Measurements from ENCODE around the gene LAPTM4A.

LAPTM4A gene

DNA sequence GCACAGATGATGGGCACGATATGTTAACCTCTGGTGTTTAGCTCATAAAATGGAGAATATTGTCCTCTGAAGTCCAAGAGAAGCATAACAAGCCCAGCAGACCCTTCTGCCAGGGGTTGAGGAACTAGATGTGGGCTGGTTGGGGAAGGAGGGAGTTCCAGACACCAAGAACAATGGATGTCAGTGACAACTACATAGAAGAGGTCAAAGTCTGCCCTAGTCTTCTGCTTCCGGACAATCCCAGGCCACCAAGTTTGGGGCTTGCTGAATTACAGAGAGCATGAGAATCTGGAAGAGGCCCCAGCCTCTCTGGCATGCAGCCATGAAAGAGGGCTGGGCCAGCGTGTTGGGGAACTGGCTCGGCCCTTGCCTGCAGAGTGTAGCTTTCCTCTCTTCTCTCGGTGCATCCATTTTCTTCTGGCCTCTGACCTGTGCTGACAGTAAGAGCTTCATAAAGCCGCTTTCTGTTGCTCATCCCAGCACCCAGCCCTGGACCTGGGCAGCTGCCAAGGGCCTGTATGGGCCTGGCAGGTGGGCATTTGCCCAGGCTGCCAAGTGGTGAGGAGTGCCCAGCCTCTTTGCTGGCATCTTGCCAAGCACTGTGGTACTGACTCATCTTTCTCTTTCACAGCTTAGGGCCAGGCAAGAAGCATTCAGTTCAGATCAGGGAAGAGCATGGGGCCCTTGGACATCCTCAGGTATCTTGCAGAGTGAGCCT is 14.6 kb upstream of the LAPTM4A start:
- H3K4me1 ChIP-seq (ENCODE audit: control insufficient read depth in 5 of 5, insufficient read depth in 5 of 5, low read length in 5 of 5): peaks cover 7 to 46% (median 33%) of the 10 kb centered on the region in 5 donors
- peaks cover 0 to 3% (median 0%) of the 10 kb centered on the region in 5 donors for H3K27me3 ChIP-seq (ENCODE audit: control insufficient read depth in 5 of 5, insufficient read depth in 4 of 5, low read length in 5 of 5)
- peaks cover 0 to 3% (median 0%) of the 10 kb centered on the region in 5 donors for H3K9me3 ChIP-seq (ENCODE audit: control insufficient read depth in 5 of 5, low read length in 5 of 5)
- H3K4me3 ChIP-seq (ENCODE audit: low read depth in 1 of 5, low read length in 5 of 5): no peak overlapping the region
- no peaks in the 10 kb centered on the region for H3K36me3 ChIP-seq (ENCODE audit: control insufficient read depth in 5 of 5, insufficient read depth in 5 of 5, low read length in 5 of 5)
- peak overlapping the region; percentile 91 for H3K27ac ChIP-seq (ENCODE audit: low read depth, low read length)
- no peak overlapping the region for H3K9ac ChIP-seq (ENCODE audit: low read length in 5 of 5)

DNA sequence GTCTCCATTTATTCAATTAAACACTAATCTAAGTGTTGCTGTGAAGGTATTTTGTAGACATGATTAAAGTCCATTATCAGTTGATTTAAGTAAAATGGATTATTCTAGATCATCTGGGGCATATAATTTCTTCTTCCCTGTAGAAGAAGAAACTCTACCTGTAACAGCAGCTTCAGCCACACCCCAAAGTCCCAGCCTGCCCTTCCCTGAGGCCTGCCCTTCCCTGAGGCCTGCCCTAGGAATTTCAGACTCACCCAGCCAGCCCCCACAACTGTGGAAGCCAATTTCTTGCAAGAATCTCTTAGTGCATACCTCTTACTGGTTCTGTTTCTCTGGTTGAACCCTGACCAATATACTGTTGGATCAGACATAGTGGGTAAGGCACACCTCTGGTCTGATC is 13.4 kb upstream of the LAPTM4A start:
- Histone ChIP-seq H3K4me3 (ENCODE audit: low read depth in 1 of 5, low read length in 5 of 5) (no peak overlapping the region), H3K9me3 (ENCODE audit: control insufficient read depth in 5 of 5, low read length in 5 of 5) (peaks cover 0 to 3% (median 0%) of the 10 kb centered on the region in 5 donors), H3K27me3 (ENCODE audit: control insufficient read depth in 5 of 5, insufficient read depth in 4 of 5, low read length in 5 of 5) (peaks cover 0 to 3% (median 0%) of the 10 kb centered on the region in 5 donors), H3K27ac (ENCODE audit: low read depth, low read length) (peak overlapping the region; percentile 91), H3K4me1 (ENCODE audit: control insufficient read depth in 5 of 5, insufficient read depth in 5 of 5, low read length in 5 of 5) (peaks cover 7 to 38% (median 26%) of the 10 kb centered on the region in 5 donors), H3K9ac (ENCODE audit: low read length in 5 of 5) (no peak overlapping the region), H3K36me3 (ENCODE audit: control insufficient read depth in 5 of 5, insufficient read depth in 5 of 5, low read length in 5 of 5) (no peaks in the 10 kb centered on the region)

DNA sequence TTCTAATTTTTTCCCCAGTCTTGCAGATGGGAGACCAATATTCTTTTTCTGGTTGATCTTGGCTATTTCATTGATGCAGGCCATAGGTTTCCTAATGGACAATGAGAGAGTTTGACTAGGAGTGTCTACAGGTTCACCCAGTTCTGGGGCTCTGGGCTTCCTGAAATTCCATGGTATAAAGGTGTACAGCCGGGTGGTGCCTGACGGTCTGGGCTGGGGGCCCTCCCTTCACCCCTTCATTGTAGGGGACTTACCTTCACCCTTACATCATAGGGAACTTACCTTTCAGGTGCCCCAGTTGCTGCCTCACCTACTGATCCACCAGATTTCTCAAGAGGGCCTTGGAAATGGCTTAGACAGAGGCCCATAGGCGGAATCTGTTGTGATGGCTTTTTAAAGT is 13.0 kb upstream of the LAPTM4A start:
- peaks cover 0 to 3% (median 0%) of the 10 kb centered on the region in 5 donors for H3K9me3 ChIP-seq (ENCODE audit: control insufficient read depth in 5 of 5, low read length in 5 of 5)
- H3K27me3 ChIP-seq (ENCODE audit: control insufficient read depth in 5 of 5, insufficient read depth in 4 of 5, low read length in 5 of 5): peaks cover 0 to 3% (median 0%) of the 10 kb centered on the region in 5 donors
- no peaks in the 10 kb centered on the region for H3K36me3 ChIP-seq (ENCODE audit: control insufficient read depth in 5 of 5, insufficient read depth in 5 of 5, low read length in 5 of 5)
- H3K9ac ChIP-seq (ENCODE audit: low read length in 5 of 5): no peak overlapping the region
- peak overlapping the region; percentile 91 for H3K27ac ChIP-seq (ENCODE audit: low read depth, low read length)
- peaks cover 7 to 38% (median 26%) of the 10 kb centered on the region in 5 donors for H3K4me1 ChIP-seq (ENCODE audit: control insufficient read depth in 5 of 5, insufficient read depth in 5 of 5, low read length in 5 of 5)
- no peak overlapping the region for H3K4me3 ChIP-seq (ENCODE audit: low read depth in 1 of 5, low read length in 5 of 5)

DNA sequence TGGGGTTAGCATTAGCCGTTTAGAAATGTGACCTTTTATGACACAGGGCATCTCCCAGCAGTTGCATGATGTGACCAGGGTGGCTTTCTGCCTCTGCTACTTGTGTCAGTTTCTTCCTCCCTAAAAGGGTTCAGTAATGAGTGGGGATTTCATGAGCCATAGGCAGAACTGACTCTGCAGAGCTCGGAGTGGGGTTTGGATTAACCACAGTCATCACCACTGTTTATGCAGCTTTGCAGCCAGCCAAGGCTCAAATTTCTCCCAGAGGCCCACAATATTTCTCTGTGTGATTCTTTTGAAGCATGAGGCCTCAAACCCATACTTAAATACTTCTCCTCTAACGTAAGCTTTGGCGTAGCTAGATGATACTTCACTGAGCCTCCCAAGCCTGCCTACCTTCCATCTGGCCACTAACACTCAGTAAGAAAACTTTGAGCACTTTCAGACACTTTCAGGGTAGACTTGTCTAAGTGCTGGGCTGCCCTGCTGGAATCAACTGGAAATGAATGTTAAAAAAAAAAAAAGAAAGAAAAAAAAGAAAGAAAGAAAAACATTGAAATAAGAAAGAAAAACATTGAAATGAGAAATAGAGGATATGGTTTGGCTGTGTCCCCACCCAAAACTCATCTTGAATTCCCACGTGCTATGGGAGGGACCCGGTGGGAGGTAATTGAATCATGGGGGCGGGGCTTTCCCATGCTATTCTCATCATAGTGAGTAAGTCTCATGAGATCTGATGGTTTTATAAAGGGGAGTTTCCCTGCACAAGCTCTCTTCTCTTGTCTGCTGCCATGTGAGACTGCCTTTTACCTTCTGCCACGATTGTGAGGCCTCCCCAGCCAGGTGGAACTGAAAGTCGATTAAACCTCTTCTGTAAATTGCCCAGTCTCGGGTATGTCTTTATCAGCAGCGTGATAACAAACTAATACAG is 11.5 kb upstream of the LAPTM4A start:
- Histone ChIP-seq H3K36me3 (ENCODE audit: control insufficient read depth in 5 of 5, insufficient read depth in 5 of 5, low read length in 5 of 5) (no peaks in the 10 kb centered on the region), H3K27me3 (ENCODE audit: control insufficient read depth in 5 of 5, insufficient read depth in 4 of 5, low read length in 5 of 5) (peaks cover 0 to 3% (median 0%) of the 10 kb centered on the region in 5 donors), H3K9ac (ENCODE audit: low read length in 5 of 5) (peak overlapping the region in 2 of 5 donors; percentile 49 to 68), H3K4me3 (ENCODE audit: low read depth in 1 of 5, low read length in 5 of 5) (no peak overlapping the region), H3K27ac (ENCODE audit: low read depth, low read length) (peak overlapping the region; percentile 91), H3K9me3 (ENCODE audit: control insufficient read depth in 5 of 5, low read length in 5 of 5) (peaks cover 0 to 3% (median 0%) of the 10 kb centered on the region in 5 donors), H3K4me1 (ENCODE audit: control insufficient read depth in 5 of 5, insufficient read depth in 5 of 5, low read length in 5 of 5) (peaks cover 7 to 29% (median 18%) of the 10 kb centered on the region in 5 donors)

DNA sequence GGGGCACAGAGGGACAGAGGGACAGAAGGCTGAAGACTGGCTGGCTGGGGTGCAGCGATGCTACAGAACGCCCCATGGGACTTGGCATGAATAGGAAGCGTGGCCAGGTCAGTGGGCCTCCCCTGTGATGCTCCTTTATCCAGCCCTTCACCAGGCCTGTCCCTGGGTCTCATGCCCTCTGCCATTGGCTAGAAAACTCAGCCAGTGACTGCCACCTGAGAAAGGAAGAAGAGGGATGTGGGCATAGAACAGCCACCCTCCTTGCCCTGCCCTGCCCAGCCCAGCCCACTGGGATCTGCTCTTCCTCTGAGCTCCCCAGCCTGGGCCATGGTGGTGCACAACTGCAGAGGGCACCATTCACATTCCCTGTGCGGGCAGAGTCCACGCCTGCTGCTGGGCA is 10.5 kb upstream of the LAPTM4A start:
- Histone ChIP-seq H3K36me3 (ENCODE audit: control insufficient read depth in 5 of 5, insufficient read depth in 5 of 5, low read length in 5 of 5) (no peaks in the 10 kb centered on the region), H3K4me1 (ENCODE audit: control insufficient read depth in 5 of 5, insufficient read depth in 5 of 5, low read length in 5 of 5) (peaks cover 7 to 24% (median 15%) of the 10 kb centered on the region in 5 donors), H3K27ac (ENCODE audit: low read depth, low read length) (peak overlapping the region; percentile 91), H3K27me3 (ENCODE audit: control insufficient read depth in 5 of 5, insufficient read depth in 4 of 5, low read length in 5 of 5) (peaks cover 0 to 3% (median 0%) of the 10 kb centered on the region in 5 donors), H3K4me3 (ENCODE audit: low read depth in 1 of 5, low read length in 5 of 5) (no peak overlapping the region), H3K9me3 (ENCODE audit: control insufficient read depth in 5 of 5, low read length in 5 of 5) (no peaks in the 10 kb centered on the region), H3K9ac (ENCODE audit: low read length in 5 of 5) (peak overlapping the region in 1 of 5 donors; percentile 3)

DNA sequence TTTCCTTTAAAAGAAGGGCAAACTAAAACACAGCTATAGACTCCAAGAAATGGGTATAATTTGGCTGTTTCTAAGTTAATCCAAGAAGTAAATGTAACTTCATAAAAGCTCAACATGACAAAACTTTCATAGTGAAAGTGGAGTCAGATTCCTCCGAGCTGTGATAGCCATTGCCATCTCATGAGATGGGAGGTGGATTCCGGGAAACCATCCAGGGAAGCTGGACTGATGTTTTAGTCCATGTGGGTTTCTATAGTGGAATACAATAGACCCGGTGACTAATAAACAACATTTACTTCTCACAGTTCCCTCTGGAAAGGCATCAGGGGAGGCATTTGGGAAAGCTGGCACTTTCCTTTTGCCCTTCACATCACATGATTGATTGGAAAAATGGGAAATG is 10.0 kb upstream of the LAPTM4A start:
- Histone ChIP-seq H3K36me3 (ENCODE audit: control insufficient read depth in 5 of 5, insufficient read depth in 5 of 5, low read length in 5 of 5) (no peaks in the 10 kb centered on the region), H3K4me3 (ENCODE audit: low read depth in 1 of 5, low read length in 5 of 5) (no peak overlapping the region), H3K9ac (ENCODE audit: low read length in 5 of 5) (peak overlapping the region in 1 of 5 donors; percentile 3), H3K4me1 (ENCODE audit: control insufficient read depth in 5 of 5, insufficient read depth in 5 of 5, low read length in 5 of 5) (peaks cover 7 to 22% (median 15%) of the 10 kb centered on the region in 5 donors), H3K27me3 (ENCODE audit: control insufficient read depth in 5 of 5, insufficient read depth in 4 of 5, low read length in 5 of 5) (peaks cover 0 to 3% (median 0%) of the 10 kb centered on the region in 5 donors), H3K9me3 (ENCODE audit: control insufficient read depth in 5 of 5, low read length in 5 of 5) (no peaks in the 10 kb centered on the region), H3K27ac (ENCODE audit: low read depth, low read length) (peak overlapping the region; percentile 91)

DNA sequence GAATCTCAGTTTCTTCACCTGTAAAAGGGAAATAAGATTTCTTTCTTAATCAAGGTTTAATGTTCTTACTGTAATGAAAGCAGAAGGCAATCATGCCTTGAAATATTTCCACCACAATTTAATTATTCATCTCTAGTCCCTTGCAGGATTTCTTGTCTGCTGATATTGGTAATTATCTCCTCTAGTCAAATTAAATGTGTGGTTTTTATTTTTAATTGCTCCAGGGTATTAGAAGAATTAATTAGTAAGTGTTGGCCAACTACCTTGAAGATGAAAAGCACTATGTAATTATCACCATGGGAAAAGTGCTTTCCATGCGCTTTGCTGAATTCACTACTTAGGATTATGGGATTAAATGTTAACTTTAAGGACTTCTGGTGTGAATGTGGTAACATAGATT is 8.7 kb upstream of the LAPTM4A start:
- peaks cover 0 to 3% (median 0%) of the 10 kb centered on the region in 5 donors for H3K27me3 ChIP-seq (ENCODE audit: control insufficient read depth in 5 of 5, insufficient read depth in 4 of 5, low read length in 5 of 5)
- H3K4me1 ChIP-seq (ENCODE audit: control insufficient read depth in 5 of 5, insufficient read depth in 5 of 5, low read length in 5 of 5): peaks cover 4 to 14% (median 11%) of the 10 kb centered on the region in 5 donors
- no peaks in the 10 kb centered on the region for H3K36me3 ChIP-seq (ENCODE audit: control insufficient read depth in 5 of 5, insufficient read depth in 5 of 5, low read length in 5 of 5)
- H3K27ac ChIP-seq (ENCODE audit: low read depth, low read length): no peak overlapping the region
- H3K9me3 ChIP-seq (ENCODE audit: control insufficient read depth in 5 of 5, low read length in 5 of 5): no peaks in the 10 kb centered on the region
- no peak overlapping the region for H3K4me3 ChIP-seq (ENCODE audit: low read depth in 1 of 5, low read length in 5 of 5)
- no peak overlapping the region for H3K9ac ChIP-seq (ENCODE audit: low read length in 5 of 5)

DNA sequence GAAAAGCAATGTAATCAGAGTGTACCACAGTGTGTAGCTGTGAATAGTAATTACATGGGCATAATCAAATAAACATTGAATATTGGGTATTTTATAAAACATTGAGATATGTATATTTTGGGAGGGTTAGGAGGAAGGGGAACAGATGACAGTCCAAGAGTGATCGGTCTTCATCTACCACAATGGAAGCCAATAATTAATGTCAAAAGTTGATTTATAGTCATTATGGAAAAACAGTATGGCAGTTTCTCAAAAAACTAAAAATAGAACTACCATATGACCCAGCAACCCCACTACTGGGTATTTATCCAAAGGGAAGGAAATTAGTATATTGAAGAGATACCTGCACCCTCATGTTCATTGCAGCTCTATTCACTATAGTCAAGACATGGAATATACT is 5.8 kb upstream of the LAPTM4A start:
- Histone ChIP-seq H3K27me3 (ENCODE audit: control insufficient read depth in 5 of 5, insufficient read depth in 4 of 5, low read length in 5 of 5) (peaks cover 0 to 3% (median 0%) of the 10 kb centered on the region in 5 donors), H3K36me3 (ENCODE audit: control insufficient read depth in 5 of 5, insufficient read depth in 5 of 5, low read length in 5 of 5) (no peaks in the 10 kb centered on the region), H3K4me1 (ENCODE audit: control insufficient read depth in 5 of 5, insufficient read depth in 5 of 5, low read length in 5 of 5) (peaks cover 2 to 18% (median 16%) of the 10 kb centered on the region in 5 donors), H3K9ac (ENCODE audit: low read length in 5 of 5) (no peak overlapping the region), H3K27ac (ENCODE audit: low read depth, low read length) (no peak overlapping the region), H3K4me3 (ENCODE audit: low read depth in 1 of 5, low read length in 5 of 5) (no peak overlapping the region), H3K9me3 (ENCODE audit: control insufficient read depth in 5 of 5, low read length in 5 of 5) (no peaks in the 10 kb centered on the region)

DNA sequence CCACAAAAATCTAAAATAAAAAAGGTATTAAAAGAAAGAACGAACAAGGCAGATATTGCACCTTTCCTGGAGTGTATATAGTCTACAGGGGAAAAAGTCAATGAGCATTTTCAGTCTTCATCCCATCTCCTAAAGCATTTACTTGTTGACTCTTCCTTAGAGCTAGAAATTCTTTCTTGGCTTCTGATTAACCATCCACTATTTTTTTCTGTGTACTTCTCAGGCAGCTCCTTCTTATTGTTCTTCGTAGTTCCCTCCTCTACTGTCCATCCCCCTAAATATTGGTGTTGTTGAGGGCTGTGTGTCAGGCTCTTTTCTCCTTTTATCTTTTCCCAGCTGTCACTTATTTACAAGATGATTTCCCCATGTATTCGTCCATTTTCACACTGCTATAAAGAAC is 3.5 kb upstream of the LAPTM4A start:
- Histone ChIP-seq H3K9me3 (ENCODE audit: control insufficient read depth in 5 of 5, low read length in 5 of 5) (no peaks in the 10 kb centered on the region), H3K27ac (ENCODE audit: low read depth, low read length) (no peak overlapping the region), H3K9ac (ENCODE audit: low read length in 5 of 5) (no peak overlapping the region), H3K36me3 (ENCODE audit: control insufficient read depth in 5 of 5, insufficient read depth in 5 of 5, low read length in 5 of 5) (no peaks in the 10 kb centered on the region), H3K27me3 (ENCODE audit: control insufficient read depth in 5 of 5, insufficient read depth in 4 of 5, low read length in 5 of 5) (no peaks in the 10 kb centered on the region), H3K4me1 (ENCODE audit: control insufficient read depth in 5 of 5, insufficient read depth in 5 of 5, low read length in 5 of 5) (peaks cover 5 to 20% (median 16%) of the 10 kb centered on the region in 5 donors), H3K4me3 (ENCODE audit: low read depth in 1 of 5, low read length in 5 of 5) (no peak overlapping the region)

DNA sequence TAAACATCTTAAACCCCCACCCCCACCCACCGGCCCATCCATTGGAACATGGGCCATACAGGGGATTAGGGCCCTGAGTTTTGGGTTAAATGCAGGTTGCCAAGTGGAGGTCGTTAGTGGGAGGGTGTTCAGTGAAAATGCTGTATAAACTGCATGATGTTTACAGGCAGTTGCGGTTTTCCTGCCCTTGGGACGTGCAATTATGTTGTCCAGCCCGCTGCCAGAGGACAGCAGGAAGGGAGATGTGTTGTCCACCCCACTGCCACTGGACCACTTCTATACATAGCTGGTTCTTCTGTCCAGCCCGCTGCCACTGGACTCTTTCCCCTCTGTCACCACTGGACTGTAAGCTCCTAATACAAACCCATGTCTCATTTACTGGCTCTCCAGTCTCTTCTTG is 2.7 kb upstream of the LAPTM4A start:
- no peaks in the 10 kb centered on the region for H3K27me3 ChIP-seq (ENCODE audit: control insufficient read depth in 5 of 5, insufficient read depth in 4 of 5, low read length in 5 of 5)
- no peaks in the 10 kb centered on the region for H3K36me3 ChIP-seq (ENCODE audit: control insufficient read depth in 5 of 5, insufficient read depth in 5 of 5, low read length in 5 of 5)
- no peak overlapping the region for H3K27ac ChIP-seq (ENCODE audit: low read depth, low read length)
- H3K9me3 ChIP-seq (ENCODE audit: control insufficient read depth in 5 of 5, low read length in 5 of 5): no peaks in the 10 kb centered on the region
- H3K4me1 ChIP-seq (ENCODE audit: control insufficient read depth in 5 of 5, insufficient read depth in 5 of 5, low read length in 5 of 5): peaks cover 5 to 28% (median 24%) of the 10 kb centered on the region in 5 donors
- no peak overlapping the region for H3K4me3 ChIP-seq (ENCODE audit: low read depth in 1 of 5, low read length in 5 of 5)
- no peak overlapping the region for H3K9ac ChIP-seq (ENCODE audit: low read length in 5 of 5)

All from subcutaneous abdominal adipose tissue (tissue), 5 donors.